ENCODE data around the gene DCLK1. TPM values are rescaled to one million over a fixed set of nuclear protein-coding genes. Genes with fewer than 3 reads are reported as not detected.

The DCLK1 gene
- total RNA-seq, 1 experiment from 2014 or later, result 0.10 TPM

GRCh38 chr13:35903075-35903474 lies 228.1 kb downstream of the DCLK1 start:
- no peak for TF ChIP-seq CBX3 (IDR thresholded peaks at IDR 0.05; ENCODE audit: low read depth)
- no peak for TF ChIP-seq MAX (IDR thresholded peaks at IDR 0.05)
- TF ChIP-seq ATF3 (IDR thresholded peaks at IDR 0.05), result no peak
- TF ChIP-seq POLR2A (IDR thresholded peaks at IDR 0.05; ENCODE audit: borderline replicate concordance, extremely low read depth, insufficient read depth, insufficient read length), result no peak
- no peak for TF ChIP-seq SRF (IDR thresholded peaks at IDR 0.05; ENCODE audit: low read depth)
- no peak for TF ChIP-seq JUND (IDR thresholded peaks at IDR 0.05)
- no peak for TF ChIP-seq POLR2AphosphoS5 (IDR thresholded peaks at IDR 0.05; ENCODE audit: low read depth, low read length)
- TF ChIP-seq EZH2phosphoT487 (IDR thresholded peaks at IDR 0.05; ENCODE audit: borderline replicate concordance), result no peak
- TF ChIP-seq SP1 (IDR thresholded peaks at IDR 0.05; ENCODE audit: low read depth), result no peak
- no peak for TF ChIP-seq RAD21 (IDR thresholded peaks at IDR 0.05; ENCODE audit: low read depth)
- no peak for TF ChIP-seq FOSL1 (IDR thresholded peaks at IDR 0.05; ENCODE audit: low read depth)
- TF ChIP-seq CTCF (IDR thresholded peaks at IDR 0.05 in 2 of 3, conservative IDR thresholded peaks at IDR 0.05 in 1 of 3; ENCODE audit: borderline replicate concordance in 1 of 3, insufficient read depth in 1 of 3, low read depth in 2 of 3, low read length in 2 of 3), result no peak
- TF ChIP-seq REST (IDR thresholded peaks at IDR 0.05; ENCODE audit: low read depth), result no peak
- no peak for TF ChIP-seq CEBPB (IDR thresholded peaks at IDR 0.05; ENCODE audit: low read depth)
- TF ChIP-seq ZNF274 (IDR thresholded peaks at IDR 0.05; ENCODE audit: low read depth, low read length), result no peak
- TF ChIP-seq SIN3A (IDR thresholded peaks at IDR 0.05; ENCODE audit: low read depth), result no peak
- no peak for TF ChIP-seq ZBTB33 (IDR thresholded peaks at IDR 0.05; ENCODE audit: extremely low read depth, insufficient replicate concordance, low read length)
- TF ChIP-seq EZH2 (IDR thresholded peaks at IDR 0.05), result no peak
- no peak for TF ChIP-seq ELF1 (IDR thresholded peaks at IDR 0.05; ENCODE audit: borderline replicate concordance, low read depth)
- ChIA-PET CTCF (no interaction called here), RAD21 (ENCODE audit: low non-redundant PET in 1 of 2, low total read pairs in 2 of 2, uncharacterized antibody in 2 of 2, unreplicated experiment in 2 of 2) (no interaction called here), POLR2A (no interaction called here)
- Histone ChIP-seq H3K9me3 (ENCODE audit: control insufficient read depth in 1 of 2, insufficient read depth in 1 of 2, low read depth in 1 of 2, low read length in 2 of 2) (no peaks in the 10 kb centered on the region), H3K36me3 (ENCODE audit: control insufficient read depth in 1 of 2, insufficient read depth in 2 of 2, low read length in 2 of 2) (no peaks in the 10 kb centered on the region), H3K27me3 (ENCODE audit: insufficient read depth, low read length) (peaks cover 8% of the 10 kb centered on the region; the same call in 1 of the 2 replicates), H3K9ac (ENCODE audit: low read length) (no peak overlapping the region), H3K4me1 (ENCODE audit: control insufficient read depth in 1 of 2, insufficient read depth in 2 of 2, low read length in 2 of 2) (no peaks in the 10 kb centered on the region), H3K9me2 (ENCODE audit: insufficient read depth) (no peaks in the 10 kb centered on the region), H3K4me3 (replicated peaks in 1 of 2; ENCODE audit: low read depth in 1 of 2, low read length in 2 of 2) (no peak overlapping the region), H4K20me1 (ENCODE audit: insufficient read depth) (no peaks in the 10 kb centered on the region), H2AFZ (ENCODE audit: low read depth, low read length, poor library complexity, severe bottlenecking) (no peak overlapping the region), H3K27ac (ENCODE audit: low read depth, low read length) (no peak overlapping the region), H3K79me2 (ENCODE audit: insufficient read depth, low read length) (no peaks in the 10 kb centered on the region), H3K4me2 (ENCODE audit: low read length) (no peak overlapping the region)
- ATAC-seq (no peak), DNase-seq (ENCODE audit: low read depth, low spot score) (no peak)
- BruUV-seq (replicated peaks), result no TSS peak
- intact Hi-C loops (cut with micrococcal nuclease), result no loop called here
